SU-DHL-6 (cell line): Measurements from ENCODE around the gene CCNC.

Source experiments
- CTCF ChIP-seq: fragments of 200-600 bp; sonication (generic); IDR thresholded peaks from one replicate; pipeline ENCODE4 v1.5.1; 2017; ENCODE audit warnings: antibody characterized with exemption, mild to moderate bottlenecking, low read length, moderate library complexity; ENCODE audit not compliant: insufficient read depth, poor library complexity, severe bottlenecking
- EZH2phosphoT487 ChIP-seq: fragments of 200-600 bp; sonication (generic), shearing (Covaris generic); conservative IDR thresholded peaks from 2 replicates; pipeline ENCODE4 v1.6.1; 2018; ENCODE audit warnings: mild to moderate bottlenecking, antibody characterized with exemption, low read length, moderate library complexity, mixed read lengths

- TF ChIP-seq CTCF (no peak), EZH2phosphoT487 (no peak)
Observed at GRCh38 chr6:99519446-99519845, 49.0 kb downstream of the CCNC start.
